DOHH2 (cell line): ENCODE data around the gene DAP.

Experiments used
- H3F3A ChIP-seq: fragments of 200-600 bp; sonication (generic), shearing (Covaris generic); 2 replicates; pipeline ENCODE4 v1.6.0; 2016; ENCODE audit warnings: antibody characterized with exemption, mild to moderate bottlenecking; ENCODE audit not compliant: control insufficient read depth, insufficient read depth
- H3K27ac ChIP-seq: fragments of 200-600 bp; sonication (generic); 2 replicates; pipeline ENCODE4 v1.5.1; 2014; ENCODE audit warnings: low read depth, mild to moderate bottlenecking, low read length, moderate library complexity
- H3K27me3 ChIP-seq: fragments of 200-600 bp; sonication (generic); 2 replicates; pipeline ENCODE4 v1.6.1; 2014; ENCODE audit warnings: mild to moderate bottlenecking, low read length, mixed read lengths; ENCODE audit not compliant: control insufficient read depth
- H3K36me3 ChIP-seq: fragments of 200-600 bp; sonication (generic); 2 replicates; pipeline ENCODE4 v1.6.1; 2014; ENCODE audit warnings: mild to moderate bottlenecking, low read length, moderate library complexity, mixed read lengths; ENCODE audit not compliant: control insufficient read depth
- H3K4me1 ChIP-seq: fragments of 200-600 bp; sonication (generic); 2 replicates; pipeline ENCODE4 v1.6.1; 2014; ENCODE audit warnings: mild to moderate bottlenecking, low read length, mixed read lengths; ENCODE audit not compliant: control insufficient read depth
- H3K4me2 ChIP-seq: fragments of 200-600 bp; sonication (generic); 2 replicates; pipeline ENCODE4 v1.6.0; 2014; ENCODE audit warnings: mild to moderate bottlenecking, low read length, moderate library complexity
- H3K4me3 ChIP-seq: fragments of 200-600 bp; sonication (generic); 2 replicates; pipeline ENCODE4 v1.5.1; 2014; ENCODE audit warnings: mild to moderate bottlenecking, low read length, mixed read lengths
- H3K79me2 ChIP-seq: fragments of 200-600 bp; sonication (generic); 2 replicates; pipeline ENCODE4 v1.6.1; 2014; ENCODE audit warnings: mild to moderate bottlenecking, low read length, mixed read lengths; ENCODE audit not compliant: control insufficient read depth
- H3K9me2 ChIP-seq: fragments of 200-600 bp; sonication (generic); replicated peaks from 2 replicates; pipeline ENCODE4 v1.6.1; 2014; ENCODE audit warnings: mild to moderate bottlenecking, low read length, mixed read lengths; ENCODE audit not compliant: control insufficient read depth
- H3K9me3 ChIP-seq: fragments of 200-600 bp; sonication (generic); 2 replicates; pipeline ENCODE4 v1.6.1; 2014; ENCODE audit warnings: antibody characterized with exemption, low read length, mixed read lengths; ENCODE audit not compliant: control insufficient read depth, insufficient read depth
- H4K20me1 ChIP-seq: fragments of 200-600 bp; sonication (generic); 2 replicates; pipeline ENCODE4 v1.6.0; 2014; ENCODE audit warnings: low read depth, mild to moderate bottlenecking, antibody characterized with exemption, low read length, moderate library complexity; ENCODE audit not compliant: control insufficient read depth, insufficient read depth
- CTCF ChIP-seq: fragments of 200-600 bp; sonication (generic); IDR thresholded peaks from one replicate; pipeline ENCODE4 v1.5.1; 2014; ENCODE audit warnings: antibody characterized with exemption, mild to moderate bottlenecking, low read depth, low read length; ENCODE audit not compliant: poor library complexity, severe bottlenecking
- EZH2phosphoT487 ChIP-seq: fragments of 200-600 bp; sonication (generic); IDR thresholded peaks from 2 replicates; pipeline ENCODE4 v1.6.1; 2017; ENCODE audit warnings: borderline replicate concordance, mild to moderate bottlenecking, antibody characterized with exemption, low read length, moderate library complexity, mixed read lengths

The DAP gene

GRCh38 chr5:10726913-10727517 is 34.0 kb downstream of the DAP start:
- Histone ChIP-seq H3K27ac (no peak overlapping the region), H3K4me2 (no peak overlapping the region), H3K4me3 (no peak overlapping the region), H4K20me1 (no peaks in the 10 kb centered on the region), H3K27me3 (no peaks in the 10 kb centered on the region), H3K9me3 (no peaks in the 10 kb centered on the region), H3K79me2 (peaks cover 6% of the 10 kb centered on the region; the same call in 1 of the 2 replicates), H3K4me1 (no peaks in the 10 kb centered on the region; the same call in 1 of the 2 replicates), H3K36me3 (peaks cover 29% of the 10 kb centered on the region), H3K9me2 (no peaks in the 10 kb centered on the region), H3F3A (no peaks in the 10 kb centered on the region; the same call in 1 of the 2 replicates)
- no peak for TF ChIP-seq CTCF
- no peak for TF ChIP-seq EZH2phosphoT487

GRCh38 chr5:10726179-10726912 is 34.7 kb downstream of the DAP start:
- Histone ChIP-seq H3K27me3 (no peaks in the 10 kb centered on the region), H3K9me3 (no peaks in the 10 kb centered on the region), H4K20me1 (no peaks in the 10 kb centered on the region), H3F3A (no peaks in the 10 kb centered on the region; the same call in 1 of the 2 replicates), H3K79me2 (peaks cover 6% of the 10 kb centered on the region; the same call in 1 of the 2 replicates), H3K9me2 (no peaks in the 10 kb centered on the region), H3K4me3 (no peak overlapping the region), H3K27ac (no peak overlapping the region), H3K36me3 (peaks cover 29% of the 10 kb centered on the region), H3K4me1 (no peaks in the 10 kb centered on the region; the same call in 1 of the 2 replicates), H3K4me2 (no peak overlapping the region)
- TF ChIP-seq CTCF (no peak), EZH2phosphoT487 (no peak)

- H3K4me1 ChIP-seq: no peaks in the 10 kb centered on the region; the same call in 1 of the 2 replicates
- H3K4me3 ChIP-seq: no peak overlapping the region
- no peak overlapping the region for H3K27ac ChIP-seq
- no peaks in the 10 kb centered on the region for H4K20me1 ChIP-seq
- H3K36me3 ChIP-seq: peaks cover 36% of the 10 kb centered on the region
- H3F3A ChIP-seq: no peaks in the 10 kb centered on the region; the same call in 1 of the 2 replicates
- no peak overlapping the region for H3K4me2 ChIP-seq
- H3K27me3 ChIP-seq: no peaks in the 10 kb centered on the region
- H3K79me2 ChIP-seq: peaks cover 6% of the 10 kb centered on the region; the same call in 1 of the 2 replicates
- no peaks in the 10 kb centered on the region for H3K9me2 ChIP-seq
- no peak for TF ChIP-seq EZH2phosphoT487
- no peak for TF ChIP-seq CTCF
- H3K9me3 ChIP-seq: no peaks in the 10 kb centered on the region
Observed at GRCh38 chr5:10725636-10726035, 35.4 kb downstream of the DAP start.
